Muscle layer of duodenum (tissue), 2 donors: ENCODE results near the gene LRRFIP2.
"Not testable (repeated sequence)": the region's sequence is repeated elsewhere in the genome, so short reads cannot be mapped to it uniquely, and the experiment has no call there.

ENCODE experiments used
- H3K27ac ChIP-seq: one replicate; pipeline ENCODE4 v1.7.0; 2013; ENCODE audit warnings: mild to moderate bottlenecking, low read length
- H3K27me3 ChIP-seq: one replicate; pipeline ENCODE4 v1.7.0; 2013; ENCODE audit warnings: low read depth, mild to moderate bottlenecking, control low read depth, low read length
- H3K36me3 ChIP-seq, 2 donors: one replicate each; pipeline ENCODE4 v1.7.0; 2013; ENCODE audit warnings: low read length in 2 of 2, control low read depth in 1 of 2, mild to moderate bottlenecking in 1 of 2; ENCODE audit not compliant: insufficient read depth in 2 of 2, control insufficient read depth in 1 of 2
- H3K4me1 ChIP-seq, 2 donors: one replicate each; pipeline ENCODE4 v1.7.0; 2013; ENCODE audit warnings: low read length in 2 of 2, mild to moderate bottlenecking in 2 of 2, control low read depth in 1 of 2, moderate library complexity in 1 of 2; ENCODE audit not compliant: insufficient read depth in 2 of 2, control insufficient read depth in 1 of 2
- H3K4me3 ChIP-seq, 2 donors: one replicate each; pipeline ENCODE4 v1.7.0; 2013; ENCODE audit warnings: low read length in 2 of 2, low read depth in 1 of 2, mild to moderate bottlenecking in 1 of 2
- H3K9me3 ChIP-seq, 2 donors: one replicate each; pipeline ENCODE4 v1.7.0; 2013; ENCODE audit warnings: low read length in 2 of 2, control low read depth in 1 of 2, mild to moderate bottlenecking in 1 of 2; ENCODE audit not compliant: control insufficient read depth in 1 of 2
- donor health status: healthy.

LRRFIP2 gene

DNA sequence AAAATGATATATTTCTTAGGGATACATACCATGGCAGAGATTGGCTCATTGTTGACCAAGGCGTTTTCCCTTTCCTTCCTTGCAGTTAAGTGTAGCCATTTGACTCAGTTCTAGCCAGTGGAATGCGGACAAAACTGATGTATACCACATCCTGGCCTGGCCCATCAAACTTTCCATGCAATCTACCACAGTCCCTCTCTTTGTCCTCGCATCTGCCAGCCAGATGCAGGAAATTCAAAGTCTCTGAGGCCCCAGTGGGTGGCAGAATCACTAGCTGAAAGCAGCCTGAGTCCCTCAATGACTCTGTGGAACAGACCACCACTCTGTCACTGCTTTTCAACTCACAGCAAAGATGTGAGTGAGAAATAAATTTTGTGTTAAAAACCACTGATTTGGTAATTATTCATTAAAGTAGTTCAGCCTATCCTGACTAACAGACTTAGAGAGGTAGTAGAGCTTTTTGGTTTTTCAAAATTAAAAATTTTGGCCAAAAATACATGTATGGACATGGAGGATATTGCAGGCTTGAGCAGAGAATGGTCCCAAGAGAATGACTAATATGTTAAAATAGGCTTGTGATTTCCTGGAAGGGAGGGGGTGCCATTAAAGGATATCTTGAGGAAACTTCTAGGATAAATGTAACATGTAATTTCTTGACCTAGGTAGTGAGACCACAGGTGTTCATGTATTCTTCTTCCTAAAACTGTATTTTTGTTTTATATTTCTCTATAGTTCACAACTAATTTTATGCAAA, 10.9 kb downstream of the LRRFIP2 start:
- H3K27me3 ChIP-seq = no peaks in the 10 kb centered on the region
- no peaks in the 10 kb centered on the region for H3K9me3 ChIP-seq
- no peak overlapping the region for H3K4me3 ChIP-seq
- H3K4me1 ChIP-seq = peaks cover 0 to 3% of the 10 kb centered on the region in 2 donors
- H3K27ac ChIP-seq = no peak overlapping the region
- peaks cover 0 to 4% of the 10 kb centered on the region in 2 donors for H3K36me3 ChIP-seq

DNA sequence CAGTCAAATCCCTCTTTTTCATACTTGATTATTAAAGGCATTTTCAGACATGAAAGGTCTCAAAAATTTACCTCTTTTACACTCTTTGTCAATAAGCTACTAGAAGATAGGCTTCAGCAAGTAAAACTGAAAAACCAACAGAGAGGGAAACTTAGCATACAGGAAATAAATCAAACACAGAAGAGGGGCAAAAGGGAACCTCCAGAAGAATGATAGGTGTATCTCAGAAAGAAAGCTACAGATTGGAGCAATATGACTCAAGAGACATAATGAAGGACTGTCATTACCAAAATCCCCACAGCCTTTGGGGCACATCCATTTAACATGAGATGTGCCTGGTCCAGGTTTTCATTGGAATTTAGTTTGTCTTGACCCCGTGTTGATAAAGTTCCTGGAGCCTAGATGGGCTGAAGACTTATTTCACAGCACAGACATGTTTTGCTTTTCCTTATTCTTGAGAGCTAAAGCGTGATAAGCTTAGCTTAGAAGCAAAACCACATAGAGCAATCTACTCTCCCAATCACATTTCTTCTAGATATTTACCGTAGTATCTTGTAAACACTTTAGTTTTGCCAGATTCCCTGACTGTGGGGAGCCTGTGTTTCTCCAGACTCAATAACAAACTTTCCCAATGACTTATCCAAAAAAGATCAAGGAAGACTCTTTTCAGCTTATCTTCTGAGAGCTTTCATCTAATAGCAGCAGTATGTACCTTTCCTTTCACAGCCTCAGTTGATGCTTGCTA, 11.7 kb downstream of the LRRFIP2 start:
- Histone ChIP-seq H3K4me3 (no peak overlapping the region), H3K36me3 (peaks cover 0 to 4% of the 10 kb centered on the region in 2 donors), H3K27ac (no peak overlapping the region), H3K9me3 (no peaks in the 10 kb centered on the region), H3K4me1 (peaks cover 0 to 3% of the 10 kb centered on the region in 2 donors), H3K27me3 (no peaks in the 10 kb centered on the region)

DNA sequence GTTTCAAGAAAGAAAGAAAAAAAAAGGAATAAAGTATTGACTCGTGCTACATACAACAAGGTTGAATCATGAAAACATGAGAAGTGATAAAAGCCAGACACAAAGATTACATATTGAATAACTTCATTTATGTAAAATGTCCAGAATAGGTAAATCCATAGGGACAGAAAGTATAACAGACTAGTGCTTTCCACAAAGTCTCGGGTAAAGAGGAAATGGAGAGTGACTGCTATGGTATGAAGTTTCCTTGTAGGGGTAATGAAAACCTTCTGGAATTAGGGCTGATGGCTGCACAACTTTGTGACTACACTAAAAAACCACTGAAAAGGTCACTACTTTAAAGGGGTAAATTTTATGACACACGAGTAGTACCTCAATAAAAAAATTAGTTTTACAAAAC, 13.0 kb downstream of the LRRFIP2 start:
- H3K27me3 ChIP-seq = no peaks in the 10 kb centered on the region
- no peak overlapping the region for H3K27ac ChIP-seq
- H3K9me3 ChIP-seq = no peaks in the 10 kb centered on the region
- no peak overlapping the region for H3K4me3 ChIP-seq
- peaks cover 0 to 3% of the 10 kb centered on the region in 2 donors for H3K4me1 ChIP-seq
- peaks cover 0 to 4% of the 10 kb centered on the region in 2 donors for H3K36me3 ChIP-seq

DNA sequence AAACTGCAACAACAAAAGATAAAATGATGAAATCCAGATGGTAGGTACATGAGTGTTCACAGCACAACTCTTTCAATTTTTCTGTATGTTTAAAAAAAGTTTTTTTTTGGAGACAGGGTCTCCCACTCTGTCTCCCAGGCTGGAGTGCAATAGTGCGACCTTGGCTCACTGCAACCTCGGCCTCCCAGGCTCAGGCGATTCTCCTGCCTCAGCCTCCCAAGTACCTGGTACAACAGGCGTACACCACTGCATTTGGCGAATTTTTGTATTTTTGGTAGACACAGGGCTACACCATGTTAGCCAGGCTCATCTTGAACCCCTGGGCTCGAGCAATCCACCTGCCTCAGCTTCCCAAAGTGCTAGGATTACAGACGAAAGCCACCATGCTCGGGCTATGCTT, 18.6 kb downstream of the LRRFIP2 start:
- H3K4me3 ChIP-seq = no peak overlapping the region
- H3K27me3 ChIP-seq = no peaks in the 10 kb centered on the region
- peaks cover 0 to 4% of the 10 kb centered on the region in 2 donors for H3K36me3 ChIP-seq
- H3K9me3 ChIP-seq = no peaks in the 10 kb centered on the region
- peaks cover 0 to 17% of the 10 kb centered on the region in 2 donors for H3K4me1 ChIP-seq
- no peak overlapping the region for H3K27ac ChIP-seq

DNA sequence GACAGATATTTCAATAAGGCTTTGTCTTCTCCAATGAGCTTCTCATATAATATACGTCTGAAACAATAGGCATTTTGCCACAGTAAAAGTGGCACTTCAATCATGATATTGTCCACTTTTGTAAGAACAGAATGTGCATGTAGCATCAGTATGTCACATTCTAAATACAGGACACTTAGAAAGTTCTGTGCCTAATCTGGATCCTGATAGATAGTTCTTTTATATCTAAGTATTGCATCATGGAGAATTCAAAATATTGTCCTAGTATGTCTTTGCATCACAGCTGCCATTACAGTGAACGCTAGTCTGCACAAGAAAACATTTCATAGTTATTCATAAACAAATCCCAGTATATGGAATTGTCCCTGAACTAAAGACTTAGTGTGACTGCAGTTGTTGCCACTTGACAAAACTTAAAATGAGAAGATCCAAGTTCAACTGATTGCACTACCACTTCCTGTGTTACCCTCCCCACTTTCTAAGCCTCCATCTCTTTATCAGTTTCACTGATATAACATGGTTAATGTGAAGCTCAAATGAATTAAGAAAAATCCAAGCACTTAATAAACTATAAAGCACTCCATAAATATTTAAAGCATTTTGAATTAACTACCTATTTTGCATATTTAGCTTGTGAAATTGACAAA, 19.6 kb downstream of the LRRFIP2 start:
- no peaks in the 10 kb centered on the region for H3K27me3 ChIP-seq
- H3K36me3 ChIP-seq = no peaks in the 10 kb centered on the region
- H3K4me3 ChIP-seq = no peak overlapping the region
- H3K27ac ChIP-seq = no peak overlapping the region
- peaks cover 0 to 17% of the 10 kb centered on the region in 2 donors for H3K4me1 ChIP-seq
- no peaks in the 10 kb centered on the region for H3K9me3 ChIP-seq

DNA sequence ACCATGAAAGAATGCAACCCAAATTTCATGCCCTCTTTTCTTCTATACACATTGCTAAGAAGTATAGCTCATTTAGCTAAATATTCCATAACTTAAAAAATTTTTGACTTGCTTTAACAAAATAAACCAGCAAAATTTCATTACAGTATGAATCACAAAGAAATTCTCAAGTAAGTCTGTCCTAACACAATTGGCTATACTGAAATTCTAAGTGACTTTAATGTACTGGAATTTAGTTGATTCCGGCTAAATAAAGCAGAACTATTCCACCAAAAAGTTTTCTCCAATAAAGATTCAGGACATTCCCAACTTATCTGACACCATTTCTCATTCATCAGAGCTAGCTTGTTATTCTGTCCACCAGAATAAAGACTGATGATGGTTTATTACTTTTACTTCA, 23.8 kb downstream of the LRRFIP2 start:
- Histone ChIP-seq H3K9me3 (no peaks in the 10 kb centered on the region), H3K4me1 (peaks cover 5 to 19% of the 10 kb centered on the region in 2 donors), H3K4me3 (no peak overlapping the region), H3K27me3 (no peaks in the 10 kb centered on the region), H3K36me3 (peaks cover 9% of the 10 kb centered on the region in 2 donors), H3K27ac (no peak overlapping the region)

DNA sequence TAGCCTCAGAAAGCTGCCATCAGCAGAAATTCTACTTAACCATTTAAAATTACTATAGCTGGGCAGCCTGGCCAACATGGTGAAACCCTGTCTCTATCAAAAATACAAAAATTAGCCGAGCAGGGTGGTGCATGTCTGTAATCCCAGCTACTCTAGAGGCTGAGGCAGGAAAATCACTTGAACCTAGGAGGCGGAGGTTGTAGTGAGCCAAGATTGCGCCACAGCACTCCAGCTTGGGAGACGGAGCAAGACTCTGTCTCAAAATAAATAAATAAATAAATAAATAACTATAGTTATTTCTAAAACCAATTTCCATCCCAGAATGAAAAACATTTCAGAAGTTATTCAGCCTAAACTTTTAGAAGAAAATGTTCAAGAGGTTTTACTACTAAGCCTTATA, 25.1 kb downstream of the LRRFIP2 start:
- H3K4me3 ChIP-seq = no peak overlapping the region
- no peak overlapping the region for H3K27ac ChIP-seq
- H3K27me3 ChIP-seq = no peaks in the 10 kb centered on the region
- peaks cover 16 to 20% of the 10 kb centered on the region in 2 donors for H3K4me1 ChIP-seq
- H3K9me3 ChIP-seq = no peaks in the 10 kb centered on the region
- H3K36me3 ChIP-seq = peaks cover 9% of the 10 kb centered on the region in 2 donors

DNA sequence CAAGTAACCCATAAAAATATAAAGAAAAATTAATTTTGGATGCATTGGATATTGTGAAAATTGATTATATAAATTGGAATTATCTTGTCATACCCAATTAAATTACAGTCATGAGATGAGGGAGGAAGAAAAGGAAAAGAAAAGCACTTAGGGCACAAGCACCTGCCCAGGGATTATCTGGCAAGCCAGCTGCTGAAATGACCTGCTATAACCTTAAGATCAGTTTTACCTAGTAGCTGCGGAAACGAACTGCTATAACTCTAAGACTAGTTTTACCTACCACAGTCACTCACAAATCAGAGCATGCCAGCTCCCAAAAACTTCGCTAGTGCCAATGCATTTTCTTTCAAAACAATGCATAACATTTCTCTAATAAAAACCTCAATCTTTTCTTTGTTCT, 26.2 kb downstream of the LRRFIP2 start:
- Histone ChIP-seq H3K27me3 (no peaks in the 10 kb centered on the region), H3K27ac (no peak overlapping the region), H3K36me3 (peaks cover 9 to 14% of the 10 kb centered on the region in 2 donors), H3K4me3 (no peak overlapping the region), H3K9me3 (no peaks in the 10 kb centered on the region), H3K4me1 (peaks cover 16 to 25% of the 10 kb centered on the region in 2 donors)

DNA sequence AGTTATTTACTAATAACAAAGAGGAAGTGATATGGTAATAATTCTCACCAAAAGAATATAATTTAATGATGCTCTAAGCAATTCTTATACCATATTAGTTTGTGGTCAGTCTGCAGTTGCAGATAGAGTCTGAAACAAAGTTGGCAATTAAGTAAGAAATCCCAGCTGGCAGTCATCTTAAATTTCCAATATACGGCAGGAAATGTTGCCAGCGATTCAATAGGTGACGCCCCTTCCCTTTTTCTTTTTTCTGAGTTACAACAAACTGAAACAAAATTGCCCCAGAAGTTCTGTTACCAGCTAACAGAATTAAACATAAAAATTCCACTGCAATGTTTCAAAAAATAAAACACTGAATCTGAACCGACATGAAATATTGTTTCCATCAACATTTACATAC, 26.7 kb downstream of the LRRFIP2 start:
- Histone ChIP-seq H3K9me3 (no peaks in the 10 kb centered on the region), H3K4me1 (peaks cover 16 to 25% of the 10 kb centered on the region in 2 donors), H3K27me3 (no peaks in the 10 kb centered on the region), H3K36me3 (peaks cover 9 to 16% of the 10 kb centered on the region in 2 donors), H3K4me3 (no peak overlapping the region), H3K27ac (no peak overlapping the region)

DNA sequence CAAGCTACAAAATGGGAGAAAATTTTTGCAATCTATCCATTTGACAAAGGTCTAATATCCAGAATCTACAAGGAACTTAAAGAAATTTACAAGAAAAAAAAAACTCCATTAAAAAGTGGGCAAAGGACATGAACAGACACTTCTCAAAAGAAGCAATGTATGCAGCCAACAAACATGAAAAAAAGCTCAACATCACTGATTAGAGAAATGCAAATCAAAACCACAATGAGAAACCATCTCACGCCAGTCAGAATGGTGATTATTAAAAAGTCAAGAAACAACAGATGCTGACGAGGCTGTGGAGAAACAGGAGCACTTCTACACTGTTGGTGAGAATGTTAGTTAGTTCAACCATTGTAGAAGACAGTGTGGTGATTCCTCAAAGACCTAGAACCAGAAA, 27.5 kb downstream of the LRRFIP2 start:
- peaks cover 16 to 25% of the 10 kb centered on the region in 2 donors for H3K4me1 ChIP-seq
- H3K27me3 ChIP-seq, H3K4me3 ChIP-seq, H3K9me3 ChIP-seq, H3K27ac ChIP-seq: not testable (repeated sequence)
- peaks cover 9 to 20% of the 10 kb centered on the region in 2 donors for H3K36me3 ChIP-seq

DNA sequence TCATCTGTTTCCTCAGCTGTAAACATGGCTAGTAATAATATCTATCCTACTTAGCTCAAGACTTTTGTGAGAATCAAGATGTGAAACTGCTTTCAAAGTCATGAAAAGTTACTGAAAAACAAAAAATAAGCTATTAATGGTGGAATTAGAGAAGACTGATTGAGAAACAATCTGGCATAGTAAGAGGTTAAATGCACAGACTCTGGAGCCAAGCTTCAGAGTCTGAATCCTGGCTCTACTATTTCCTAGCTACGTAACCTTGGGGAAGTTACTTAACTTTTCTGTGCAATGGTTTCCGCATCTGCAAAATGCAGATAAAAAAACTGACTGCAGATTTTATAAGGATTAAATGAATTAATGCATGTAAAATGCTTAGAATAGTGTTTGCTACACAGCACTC, 28.8 kb downstream of the LRRFIP2 start:
- Histone ChIP-seq H3K27me3 (no peaks in the 10 kb centered on the region), H3K9me3 (no peaks in the 10 kb centered on the region), H3K27ac (peak overlapping the region; percentile 31), H3K36me3 (peaks cover 9 to 23% of the 10 kb centered on the region in 2 donors), H3K4me1 (peaks cover 16 to 25% of the 10 kb centered on the region in 2 donors), H3K4me3 (no peak overlapping the region)
